ENCODE measurements around the gene EHMT1. TPM values are rescaled to one million over a fixed set of nuclear protein-coding genes. Genes with fewer than 3 reads are reported as not detected.

EHMT1 gene
- total RNA-seq, 1 experiment from 2014 or later, result 112 TPM

- no peak overlapping the region for H2AK5ac ChIP-seq (ENCODE audit: insufficient read length, low read length)
- Mint-ChIP-seq H3K27ac (peak overlapping the region in 1 of 3 experiments; percentile 27; a peak in 1 of 7 replicates), H3K27me3 (ENCODE audit: low read depth) (no peaks in the 10 kb centered on the region), H3K4me1 (peaks cover 29 to 40% of the 10 kb centered on the region in 2 experiments), H3K4me3 (peak overlapping the region in 1 of 2 experiments; percentile 34; a peak in 2 of 5 replicates), H3K9me3 (no peaks in the 10 kb centered on the region), H3K36me3 (ENCODE audit: insufficient read depth in 1 of 3, low read depth in 3 of 3) (peaks cover 21 to 71% (median 53%) of the 10 kb centered on the region in 3 experiments; a peak in 6 of 7 replicates)
- no peak overlapping the region for H3K56ac ChIP-seq (ENCODE audit: insufficient read length, low read depth, low read length)
- no peak overlapping the region for H2BK120ac ChIP-seq (ENCODE audit: low read depth, low read length, poor library complexity, severe bottlenecking)
- no peak overlapping the region for H2BK15ac ChIP-seq (ENCODE audit: low read depth, low read length)
- H3T11ph ChIP-seq (ENCODE audit: low read length), result no peak overlapping the region
- H4K8ac ChIP-seq (replicated peaks; ENCODE audit: insufficient read length, low read depth, low read length), result no peak overlapping the region
- no peaks in the 10 kb centered on the region for H3K9me3 ChIP-seq (ENCODE audit: control insufficient read depth, low read depth, low read length)
- peaks cover 7% of the 10 kb centered on the region for H3K79me1 ChIP-seq (ENCODE audit: insufficient read depth, low read depth, low read length, poor library complexity, severe bottlenecking)
- H2BK12ac ChIP-seq (ENCODE audit: insufficient read length, low read depth, low read length), result no peak overlapping the region
- no peak for TF ChIP-seq CTCF (conservative IDR thresholded peaks at IDR 0.05)
- DNase-seq, result no peak
- H3K4me1 ChIP-seq (ENCODE audit: insufficient read depth, low read length), result peaks cover 4% of the 10 kb centered on the region; the same call in 1 of the 2 replicates
- H3K23ac ChIP-seq (ENCODE audit: insufficient read length, low read depth, low read length), result no peak overlapping the region
- no peak overlapping the region for H3K14ac ChIP-seq (ENCODE audit: insufficient read depth, low read length)
- H4K5ac ChIP-seq (ENCODE audit: insufficient read length, low read depth, low read length), result no peak overlapping the region
- no peaks in the 10 kb centered on the region for H4K20me1 ChIP-seq (ENCODE audit: control insufficient read depth, insufficient read depth, insufficient read length)
- H3K79me2 ChIP-seq (ENCODE audit: insufficient read depth, low read length), result peaks cover 10% of the 10 kb centered on the region; the same call in 1 of the 2 replicates
- no CpG with 5 or more reads among the region's 22 CpGs for WGBS (ENCODE audit: extremely low coverage, insufficient read length, low lambda C conversion rate)
- H3K4me2 ChIP-seq (ENCODE audit: insufficient read depth, insufficient read length, low read length), result no peak overlapping the region
- peaks cover 12% of the 10 kb centered on the region for H3K23me2 ChIP-seq (ENCODE audit: insufficient read length, low read depth, low read length, poor library complexity, severe bottlenecking)
- no peak overlapping the region for H3K27ac ChIP-seq (ENCODE audit: insufficient read length, low read depth, low read length)
- no peaks in the 10 kb centered on the region for H3K27me3 ChIP-seq (ENCODE audit: insufficient read depth, low read length)
- no peak overlapping the region for H2AFZ ChIP-seq (ENCODE audit: low read length)
- H3K4ac ChIP-seq (ENCODE audit: low read depth, low read length), result no peak overlapping the region
- no peak overlapping the region for H4K91ac ChIP-seq (ENCODE audit: insufficient read length, low read depth, low read length)
- H3K9ac ChIP-seq (ENCODE audit: extremely low read depth, insufficient read length, low read length), result no peak overlapping the region
- H3K18ac ChIP-seq (ENCODE audit: insufficient read length, low read depth, low read length), result no peak overlapping the region
- H2BK20ac ChIP-seq (ENCODE audit: low read depth, low read length, poor library complexity, severe bottlenecking), result no peak overlapping the region
- no peak overlapping the region for H2BK5ac ChIP-seq (ENCODE audit: insufficient read length, low read length)
These were observed 37.2 kb upstream of the EHMT1 start for GRCh38 chr9:137581361-137582285.

All from H9 (cell line).